B cell (primary cell): ENCODE results near the gene ELFN1. TPM values are rescaled to one million over a fixed set of nuclear protein-coding genes. Genes with fewer than 3 reads are reported as not detected.

ENCODE experiments used
- ATAC-seq: fragments of 200-7000 bp; cut with Tn5 transposase; one replicate; pipeline ENCODE4 v1.10.0; 2021; ENCODE audit warnings: low read depth, mild to moderate bottlenecking, moderate number of reproducible peaks, moderate library complexity
- CTCF ChIA-PET: fragments of 350-600 bp; sonication (Branson Sonifier 250); formaldehyde crosslinking; loops from one replicate; lab custom pipeline; 2021; ENCODE audit warnings: antibody characterized with exemption, inconsistent platforms; lab: Charles Lee
- POLR2A ChIA-PET: fragments of 350-600 bp; sonication (Branson Sonifier 250); formaldehyde crosslinking; loops from one replicate; lab custom pipeline; 2021; ENCODE audit warnings: antibody characterized with exemption; lab: Charles Lee
- DNase-seq: peaks from one replicate; pipeline ENCODE4 v3.0.0; 2013
- H2AFZ ChIP-seq: 2 replicates; pipeline ENCODE4 v1.6.1; 2012; ENCODE audit warnings: mild to moderate bottlenecking, low read depth, low read length; ENCODE audit not compliant: insufficient read depth, poor library complexity, severe bottlenecking
- H3K27ac ChIP-seq, 2 donors: 1 replicate in 1 of 2; 2 replicates in 1 of 2; pipeline ENCODE4 v1.5.1; 2012 to 2013; ENCODE audit warnings: low read length in 2 of 2, mild to moderate bottlenecking in 2 of 2, moderate library complexity in 1 of 2
- H3K27me3 ChIP-seq, 4 experiments: fragments of 200-600 bp in 1 of 4; sonication (generic) in 1 of 4; replicated peaks in 1 of 4; 1 replicate in 2 of 4; 2 replicates in 2 of 4; pipeline versions ENCODE4 v1.6.1 to v1.7.0; 2013 to 2016; ENCODE audit warnings: low read length in 3 of 4, mild to moderate bottlenecking in 2 of 4, mixed read lengths in 1 of 4, moderate library complexity in 1 of 4; ENCODE audit not compliant: insufficient read depth in 4 of 4, control insufficient read depth in 3 of 4; ENCODE audit errors: control extremely low read depth in 1 of 4
- H3K36me3 ChIP-seq, 2 experiments: replicated peaks in 1 of 2; 1 replicate in 1 of 2; 2 replicates in 1 of 2; pipeline versions ENCODE4 v1.6.1 to v1.7.1; 2013; ENCODE audit warnings: low read length in 1 of 2; ENCODE audit not compliant: insufficient read depth in 2 of 2, control insufficient read depth in 1 of 2; ENCODE audit errors: control extremely low read depth in 1 of 2, extremely low read depth in 1 of 2
- H3K4me1 ChIP-seq, 2 donors: fragments of 200-600 bp in 1 of 2; sonication (generic) in 1 of 2; 1 replicate in 1 of 2; 2 replicates in 1 of 2; pipeline versions ENCODE4 v1.5.1 to v1.6.1; 2013 to 2017; ENCODE audit warnings: low read length in 2 of 2; ENCODE audit not compliant: control insufficient read depth in 2 of 2, insufficient read depth in 2 of 2
- H3K4me2 ChIP-seq: replicated peaks from 2 replicates; pipeline ENCODE3; 2012; ENCODE audit warnings: mild to moderate bottlenecking, low read depth, low read length; ENCODE audit not compliant: poor library complexity, severe bottlenecking
- H3K4me3 ChIP-seq, 5 experiments: fragments of 200-600 bp in 1 of 5; sonication (generic) in 1 of 5; 1 replicate in 3 of 5; 2 replicates in 2 of 5; pipeline versions ENCODE4 v1.5.1 to v1.7.0; 2011 to 2016; ENCODE audit warnings: low read length in 4 of 5, mild to moderate bottlenecking in 4 of 5, low read depth in 2 of 5, control low read depth in 1 of 5, moderate library complexity in 1 of 5; ENCODE audit not compliant: insufficient read depth in 1 of 5; ENCODE audit errors: control extremely low read depth in 1 of 5, extremely low read depth in 1 of 5
- H3K79me2 ChIP-seq: fragments of 200-600 bp; sonication (generic); one replicate; pipeline ENCODE4 v1.6.0; 2016; ENCODE audit warnings: low read length; ENCODE audit not compliant: control insufficient read depth, insufficient read depth
- H3K9ac ChIP-seq: fragments of 200-600 bp; sonication (generic); 2 replicates; pipeline ENCODE4 v1.6.1; 2017; ENCODE audit warnings: mild to moderate bottlenecking, low read length, moderate library complexity
- H3K9me3 ChIP-seq, 3 donors: one replicate each; pipeline versions ENCODE4 v1.6.1 to v1.7.1; 2013; ENCODE audit warnings: low read length in 2 of 3; ENCODE audit not compliant: control insufficient read depth in 2 of 3, insufficient read depth in 1 of 3; ENCODE audit errors: control extremely low read depth in 1 of 3
- H4K20me1 ChIP-seq: 2 replicates; pipeline ENCODE4 v1.6.0; 2012; ENCODE audit warnings: mild to moderate bottlenecking, low read length; ENCODE audit not compliant: insufficient read depth, control insufficient read depth, poor library complexity, severe bottlenecking
- H3K27ac Mint-ChIP-seq: one replicate; pipeline ENCODE4 v1.8.0; 2021; ENCODE audit warnings: mixed read lengths
- H3K27me3 Mint-ChIP-seq: one replicate; pipeline ENCODE4 v1.8.0; 2021; ENCODE audit warnings: mixed read lengths
- H3K4me1 Mint-ChIP-seq: one replicate; pipeline ENCODE4 v1.8.0; 2021; ENCODE audit warnings: mixed read lengths
- H3K4me3 Mint-ChIP-seq: one replicate; pipeline ENCODE4 v1.8.0; 2021; ENCODE audit warnings: mixed read lengths
- H3K9me3 Mint-ChIP-seq: one replicate; pipeline ENCODE4 v1.8.0; 2022; ENCODE audit warnings: mixed read lengths; ENCODE audit not compliant: insufficient read depth
- EZH2 ChIP-seq: IDR thresholded peaks from 2 replicates; pipeline ENCODE4 v1.6.1; 2012; ENCODE audit warnings: borderline replicate concordance, low read depth, mild to moderate bottlenecking, moderate library complexity, low read length; ENCODE audit not compliant: insufficient read depth, poor library complexity, severe bottlenecking
- WGBS: methylation state at CpG from one replicate; pipeline ENCODE4 v1.1.5; 2013; ENCODE audit warnings: missing lambda C conversion rate; ENCODE audit not compliant: insufficient coverage; 5-methylcytosine and 5-hydroxymethylcytosine counted together
- intact Hi-C: fragments of 100-400 bp; cut with micrococcal nuclease; formaldehyde crosslinking; loops from one replicate; pipeline ENCODE4 v1.10.0; 2022
- polyA plus RNA-seq: library from polyadenylated mRNA; depleted of rRNA; stranded (reverse); fragments of >200 nt; gene quantifications from 2 replicates; pipeline ENCODE4 v1.2.3, GENCODE V29; 2012
- total RNA-seq, 2 donors: library from RNA; stranded (reverse); fragments of 120-200 nt in 1 of 2; gene quantifications; 1 replicate in 1 of 2; 2 replicates in 1 of 2; pipeline versions ENCODE4 v1.2.3 to v1.2.4, GENCODE V29; 2013 to 2022
- TF ChIP-seq, protein P1 (sequence below): fragments of 200-600 bp; IDR thresholded peaks from one replicate; pipeline ENCODE4 v1.8.0; 2022; ENCODE audit warnings: antibody characterized with exemption, mild to moderate bottlenecking

Gene ELFN1
- total and polyA plus RNA-seq, 2 donors (not counting 1 experiment from before 2014, with no cell fraction given), result 0.12 TPM; not detected in 1

- H3K27me3 Mint-ChIP-seq, result peaks cover 20% of the 10 kb centered on the region
- Histone ChIP-seq H3K27me3 (no peaks in the 10 kb centered on the region), H3K4me1 (peaks cover 3 to 7% of the 10 kb centered on the region in 2 donors), H3K36me3 (no peaks in the 10 kb centered on the region), H3K9me3 (peaks cover 0 to 16% (median 0%) of the 10 kb centered on the region in 3 donors), H3K4me3 (no peak overlapping the region), H2AFZ (no peak overlapping the region), H3K27ac (no peak overlapping the region), H3K4me2 (no peak overlapping the region), H4K20me1 (no peaks in the 10 kb centered on the region), H3K79me2 (no peaks in the 10 kb centered on the region), H3K9ac (no peak overlapping the region)
- POLR2A ChIA-PET, result no interaction called here
- DNase-seq, result no peak
- TF ChIP-seq, protein P1, sequence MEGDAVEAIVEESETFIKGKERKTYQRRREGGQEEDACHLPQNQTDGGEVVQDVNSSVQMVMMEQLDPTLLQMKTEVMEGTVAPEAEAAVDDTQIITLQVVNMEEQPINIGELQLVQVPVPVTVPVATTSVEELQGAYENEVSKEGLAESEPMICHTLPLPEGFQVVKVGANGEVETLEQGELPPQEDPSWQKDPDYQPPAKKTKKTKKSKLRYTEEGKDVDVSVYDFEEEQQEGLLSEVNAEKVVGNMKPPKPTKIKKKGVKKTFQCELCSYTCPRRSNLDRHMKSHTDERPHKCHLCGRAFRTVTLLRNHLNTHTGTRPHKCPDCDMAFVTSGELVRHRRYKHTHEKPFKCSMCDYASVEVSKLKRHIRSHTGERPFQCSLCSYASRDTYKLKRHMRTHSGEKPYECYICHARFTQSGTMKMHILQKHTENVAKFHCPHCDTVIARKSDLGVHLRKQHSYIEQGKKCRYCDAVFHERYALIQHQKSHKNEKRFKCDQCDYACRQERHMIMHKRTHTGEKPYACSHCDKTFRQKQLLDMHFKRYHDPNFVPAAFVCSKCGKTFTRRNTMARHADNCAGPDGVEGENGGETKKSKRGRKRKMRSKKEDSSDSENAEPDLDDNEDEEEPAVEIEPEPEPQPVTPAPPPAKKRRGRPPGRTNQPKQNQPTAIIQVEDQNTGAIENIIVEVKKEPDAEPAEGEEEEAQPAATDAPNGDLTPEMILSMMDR, result no peak
- TF ChIP-seq EZH2, result no peak
- no peaks in the 10 kb centered on the region for H3K9me3 Mint-ChIP-seq
- H3K27ac Mint-ChIP-seq, result no peak overlapping the region
- 86% methylated on average over 16 of the region's 17 CpGs for WGBS
- no peak overlapping the region for H3K4me3 Mint-ChIP-seq
- CTCF ChIA-PET, result no interaction called here
- H3K4me1 Mint-ChIP-seq, result peaks cover 8% of the 10 kb centered on the region
- no peak for ATAC-seq
- intact Hi-C loops, result no loop called here
These were observed 64.0 kb downstream of the ELFN1 start for GRCh38 chr7:1733908-1734730.

DNA sequence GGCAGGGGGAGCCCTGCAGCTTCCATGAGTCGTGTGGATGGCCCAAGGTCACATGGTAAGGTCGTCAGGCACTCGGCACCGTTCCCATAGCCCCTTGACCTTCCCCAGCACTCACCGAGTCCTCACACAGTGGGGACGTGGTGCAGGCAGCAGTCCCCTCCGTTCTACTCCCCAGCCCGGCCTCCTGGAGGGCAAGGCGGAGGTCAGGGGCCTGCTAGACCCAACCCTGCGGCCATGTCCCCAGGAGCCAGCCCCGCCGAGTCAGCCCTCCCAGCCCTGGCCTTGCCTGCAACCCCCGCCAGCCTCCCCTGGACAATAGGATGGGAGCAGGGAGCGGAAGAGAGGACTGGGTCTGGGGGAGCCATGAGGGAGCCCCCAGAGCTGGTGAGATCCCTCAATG, 65.2 kb downstream of the ELFN1 start:
- ChIA-PET POLR2A (no interaction called here), CTCF (no interaction called here)
- Histone ChIP-seq H3K4me3 (no peak overlapping the region), H4K20me1 (no peaks in the 10 kb centered on the region), H3K79me2 (no peaks in the 10 kb centered on the region), H3K36me3 (no peaks in the 10 kb centered on the region), H3K27ac (no peak overlapping the region), H3K9me3 (peaks cover 0 to 5% (median 0%) of the 10 kb centered on the region in 3 donors), H3K4me2 (no peak overlapping the region), H3K27me3 (no peaks in the 10 kb centered on the region), H3K4me1 (peaks cover 3 to 7% of the 10 kb centered on the region in 2 donors), H2AFZ (no peak overlapping the region), H3K9ac (no peak overlapping the region)
- DNase-seq (no peak), ATAC-seq (no peak)
- H3K27me3 Mint-ChIP-seq, result peaks cover 23% of the 10 kb centered on the region
- 80% methylated on average over 14 of the region's 14 CpGs for WGBS
- H3K4me1 Mint-ChIP-seq, result peaks cover 12% of the 10 kb centered on the region
- no peak overlapping the region for H3K4me3 Mint-ChIP-seq
- TF ChIP-seq, protein P1, result no peak
- no peak for TF ChIP-seq EZH2
- no peak overlapping the region for H3K27ac Mint-ChIP-seq
- H3K9me3 Mint-ChIP-seq, result no peaks in the 10 kb centered on the region
- intact Hi-C loops, result no loop called here
